GM19099 (cell line): ENCODE results near the gene PRTFDC1.

Experiments
- POLR2A ChIP-seq: IDR thresholded peaks from 3 replicates; pipeline ENCODE4 v1.6.1; 2011; ENCODE audit warnings: low read depth; ENCODE audit not compliant: insufficient read length; ENCODE audit errors: extremely low read depth

PRTFDC1 gene

DNA sequence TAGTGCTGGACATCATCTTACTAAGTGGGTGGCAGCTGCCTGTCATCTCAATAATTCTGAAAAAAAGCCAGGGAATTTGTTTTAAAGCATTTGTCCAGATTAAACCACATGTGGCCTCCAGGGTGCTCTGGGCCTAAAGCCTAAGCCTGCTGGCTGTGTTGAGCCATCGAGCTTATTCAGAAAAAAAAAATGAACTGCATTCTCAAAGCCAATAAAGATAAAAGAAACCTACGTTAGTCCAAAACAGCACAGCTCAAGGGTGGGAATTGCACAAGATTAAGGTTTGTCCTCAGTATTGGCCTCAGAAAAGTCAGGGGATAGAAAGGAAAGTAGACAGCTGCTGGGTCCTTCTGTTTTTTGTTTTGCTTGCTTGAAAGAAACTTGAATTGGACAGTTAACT lies 22.6 kb upstream of the PRTFDC1 start:
- TF ChIP-seq POLR2A: no peak

DNA sequence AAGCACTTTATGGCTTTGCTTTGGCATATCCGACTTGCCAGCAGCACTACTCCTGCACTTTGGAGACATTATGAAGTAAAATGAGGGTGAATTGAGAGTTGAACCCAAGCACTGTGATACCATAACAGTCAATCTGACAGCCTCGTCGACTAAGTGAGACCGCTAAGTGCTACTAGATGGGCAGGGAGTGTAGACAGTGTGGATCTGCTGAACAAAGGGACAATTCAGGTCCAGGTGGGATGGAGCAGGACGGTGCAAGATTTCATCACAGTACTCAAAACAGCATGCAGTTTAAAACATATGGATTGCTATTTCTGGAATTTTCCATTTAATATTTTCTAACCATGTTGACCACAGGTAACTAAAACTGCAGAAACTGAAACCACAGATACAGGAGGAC lies 20.8 kb upstream of the PRTFDC1 start:
- no peak for TF ChIP-seq POLR2A

DNA sequence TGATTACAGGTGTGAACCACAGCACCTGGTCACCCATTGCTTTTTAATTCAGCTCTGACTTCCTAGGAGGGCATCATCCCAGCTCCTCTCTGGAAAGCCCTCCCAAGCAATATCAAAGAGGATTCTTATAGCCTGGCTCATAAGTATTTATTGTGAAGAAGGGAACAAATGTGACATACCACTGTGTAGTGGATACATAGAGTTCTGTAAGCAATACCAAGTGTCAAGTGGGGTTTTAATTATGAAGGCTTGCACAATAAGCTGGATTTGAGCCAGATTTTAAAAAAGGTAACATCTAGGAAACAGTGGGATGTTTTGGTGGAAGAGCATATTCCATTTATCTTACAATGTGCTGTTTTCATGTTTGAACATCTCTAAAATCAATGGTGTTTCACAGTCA lies 19.0 kb upstream of the PRTFDC1 start:
- TF ChIP-seq POLR2A: no peak

DNA sequence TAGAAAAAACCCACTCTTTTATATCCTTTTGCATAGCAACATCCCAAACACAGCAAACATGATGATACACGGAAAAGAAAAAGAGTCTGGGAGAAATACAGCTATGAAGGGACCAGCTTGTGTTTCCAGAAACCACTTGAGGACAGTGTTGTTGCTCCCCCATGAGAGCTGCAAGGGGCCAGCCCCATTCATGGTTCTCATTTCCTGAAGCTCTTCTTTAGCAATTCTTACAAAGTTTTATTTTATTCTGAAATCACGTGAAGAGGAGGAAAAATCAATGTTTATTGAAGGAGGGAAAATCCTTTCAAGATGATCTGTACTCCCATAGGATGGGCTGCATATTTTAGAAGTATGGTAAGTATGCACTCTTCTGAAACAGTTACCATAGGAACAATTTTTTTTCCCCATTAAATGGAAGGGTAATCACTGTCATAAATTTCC lies 17.5 kb upstream of the PRTFDC1 start:
- no peak for TF ChIP-seq POLR2A

DNA sequence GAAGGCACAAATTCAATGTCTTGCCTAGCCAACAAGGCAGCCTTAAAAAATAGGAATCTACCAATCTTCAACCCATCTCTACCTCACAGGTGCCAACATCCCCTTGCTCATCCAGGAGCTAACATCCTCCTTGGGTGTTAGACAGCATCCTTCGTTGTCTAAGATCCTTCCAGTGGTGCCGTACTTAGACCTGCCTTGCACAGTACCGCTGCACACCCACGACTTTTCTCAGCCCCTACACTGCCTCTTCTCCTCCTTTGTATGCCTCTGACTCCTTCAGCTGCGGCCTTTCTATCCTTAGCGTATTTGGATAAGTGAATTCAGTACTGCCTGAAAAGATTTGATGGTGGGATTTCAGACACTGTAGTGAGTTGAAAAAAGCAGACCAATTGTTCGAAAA lies 15.9 kb upstream of the PRTFDC1 start:
- TF ChIP-seq POLR2A: no peak

DNA sequence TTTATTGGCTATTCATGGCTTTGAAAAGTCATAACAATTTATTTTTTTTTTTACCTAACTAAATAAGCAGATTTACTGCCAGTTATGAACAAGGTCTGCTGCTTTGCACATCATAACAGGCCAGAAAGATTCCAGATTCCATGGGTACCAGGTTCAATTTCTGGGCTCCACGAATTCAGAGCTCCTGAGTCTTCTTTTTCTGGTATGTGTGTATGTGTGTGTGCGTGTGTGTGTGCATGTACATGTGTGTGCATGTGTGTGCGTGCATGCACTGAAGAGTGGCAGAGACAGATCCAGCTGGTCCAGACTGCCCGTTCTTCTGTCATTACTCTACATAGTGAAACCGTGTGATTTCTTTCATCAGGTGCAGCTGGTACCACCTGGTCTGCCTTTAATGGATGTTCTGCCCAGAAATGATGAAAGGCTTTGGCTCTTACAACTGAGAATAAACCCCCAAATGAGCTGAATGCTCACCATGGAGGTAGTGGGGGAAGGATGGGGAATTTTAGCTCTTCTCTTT lies 14.6 kb upstream of the PRTFDC1 start:
- TF ChIP-seq POLR2A: no peak

DNA sequence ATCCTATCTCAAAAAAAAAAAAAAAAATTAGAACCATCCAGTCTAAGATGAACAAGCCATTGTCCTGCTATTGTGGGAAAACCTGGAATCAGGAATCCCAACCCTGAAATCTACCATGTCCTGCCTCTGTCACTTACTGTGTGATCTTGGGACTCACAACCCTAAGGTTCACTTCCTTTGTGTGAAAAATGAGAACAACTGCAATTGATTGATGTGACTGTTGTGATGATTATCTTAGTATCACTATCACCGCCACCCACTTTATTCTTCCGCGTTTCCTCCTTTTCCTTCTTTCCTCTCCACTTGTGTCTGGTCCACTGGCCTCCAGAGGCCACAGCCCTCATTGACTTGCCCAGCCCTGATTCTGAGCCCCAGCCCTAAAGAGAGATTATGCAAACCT lies 12.6 kb upstream of the PRTFDC1 start:
- TF ChIP-seq POLR2A: no peak

DNA sequence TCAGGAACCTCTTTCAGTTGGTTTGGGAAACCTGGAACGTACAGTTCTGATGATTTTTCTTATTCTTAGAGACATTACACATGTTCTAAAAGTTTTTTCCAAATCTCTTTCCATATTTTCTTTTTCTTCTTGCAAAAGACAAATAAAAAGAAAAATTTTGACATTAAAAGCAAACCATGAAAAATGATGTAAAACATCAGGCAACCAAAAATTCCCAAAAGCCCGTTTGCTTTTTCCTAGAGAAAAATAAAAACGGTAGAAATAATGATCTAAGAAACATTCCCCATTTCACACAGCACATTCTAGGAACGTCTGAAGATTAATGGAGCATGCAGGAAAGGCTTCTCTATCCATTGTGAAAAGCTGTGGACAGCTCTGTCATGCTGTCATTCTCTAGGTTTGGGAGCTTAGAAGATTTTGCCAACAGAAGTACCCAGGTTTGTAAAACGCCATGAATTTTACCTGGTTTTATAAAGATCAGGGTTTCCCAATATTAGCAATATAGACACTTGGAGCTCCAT lies 11.2 kb upstream of the PRTFDC1 start:
- no peak for TF ChIP-seq POLR2A

DNA sequence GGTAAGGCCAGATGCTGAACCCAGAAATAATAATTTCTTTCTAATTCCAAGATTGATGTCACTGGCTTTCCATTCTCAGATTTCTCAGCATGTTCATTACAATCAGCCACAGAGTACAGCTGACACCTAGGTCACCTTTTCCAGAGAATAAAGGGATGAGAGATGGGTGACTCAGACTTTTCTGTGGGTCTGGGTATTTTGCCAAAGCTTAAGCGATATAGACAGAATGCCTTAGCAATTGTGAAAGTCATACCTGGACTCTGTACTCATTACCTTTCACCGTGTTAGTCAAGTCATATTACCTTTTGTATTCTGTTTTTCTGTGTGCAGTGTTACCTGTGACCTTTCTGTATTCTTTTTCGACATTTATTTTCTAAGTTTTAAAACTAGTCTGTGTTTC lies 10.6 kb upstream of the PRTFDC1 start:
- no peak for TF ChIP-seq POLR2A

DNA sequence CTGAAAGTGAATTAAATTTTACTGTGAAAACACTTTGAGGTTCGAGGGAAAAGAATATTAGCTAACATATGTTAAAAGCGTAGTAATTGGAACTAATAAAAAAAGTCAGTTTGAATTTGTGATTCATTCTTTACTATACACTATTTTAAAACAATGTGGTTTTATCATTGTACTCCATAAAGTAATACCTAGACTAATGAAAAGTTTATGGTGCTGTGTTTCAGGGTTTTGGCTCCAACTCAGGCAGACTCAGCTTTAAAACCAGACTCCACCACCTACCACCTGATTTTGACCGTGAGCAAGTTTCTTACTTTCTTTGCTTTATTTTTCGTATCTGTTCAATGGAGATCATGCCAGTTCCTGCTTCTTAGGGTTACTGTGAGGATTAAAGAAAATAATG lies 9.2 kb upstream of the PRTFDC1 start:
- no peak for TF ChIP-seq POLR2A

DNA sequence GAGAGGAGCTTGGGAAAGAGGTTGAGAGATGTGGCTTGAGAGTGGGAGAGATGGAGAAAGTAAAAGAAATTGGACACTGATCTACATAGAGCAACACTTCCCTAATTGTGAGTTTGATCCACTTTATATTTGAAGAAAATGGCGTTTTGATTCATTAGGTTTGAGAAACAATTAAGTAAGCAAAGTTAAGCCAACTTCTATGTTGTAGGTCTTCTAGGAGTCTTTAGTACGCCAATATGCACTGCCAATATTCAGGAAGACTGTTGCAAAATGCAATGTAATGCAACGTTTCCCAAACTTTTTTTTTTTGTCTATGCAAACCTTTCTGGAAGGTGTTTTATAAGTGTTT lies 7.0 kb upstream of the PRTFDC1 start:
- TF ChIP-seq POLR2A: no peak

DNA sequence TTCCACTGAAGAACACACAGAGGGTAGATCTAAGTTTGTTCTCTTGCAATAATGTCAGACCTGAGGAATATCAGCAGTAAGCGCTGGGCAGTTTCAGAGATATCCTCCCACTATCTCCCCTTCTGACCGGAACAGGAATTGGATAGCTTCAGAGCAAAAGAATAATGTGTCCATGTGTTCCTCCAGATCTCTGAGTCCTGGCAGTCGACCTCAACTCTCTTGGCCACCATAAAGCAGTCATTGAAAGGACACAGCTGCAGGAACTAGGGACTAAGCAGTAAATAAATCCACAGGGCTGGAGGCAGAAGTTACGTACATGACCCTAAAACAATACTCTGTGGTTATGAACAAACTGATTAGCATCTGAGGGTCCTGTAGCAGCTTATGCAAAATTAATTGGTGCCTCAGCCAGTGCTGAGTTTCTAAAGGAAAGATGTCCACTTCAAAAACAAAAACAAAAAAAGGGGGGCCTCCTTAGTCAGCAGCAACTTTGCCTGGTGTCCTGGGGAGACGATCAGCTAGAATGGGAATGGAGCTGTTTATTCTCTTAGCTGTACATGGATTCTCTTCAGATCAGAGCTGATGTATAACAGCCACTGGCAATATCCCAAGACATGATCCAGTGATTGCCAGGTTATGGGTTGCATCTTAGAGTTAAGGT lies 6.4 kb upstream of the PRTFDC1 start:
- TF ChIP-seq POLR2A: no peak

DNA sequence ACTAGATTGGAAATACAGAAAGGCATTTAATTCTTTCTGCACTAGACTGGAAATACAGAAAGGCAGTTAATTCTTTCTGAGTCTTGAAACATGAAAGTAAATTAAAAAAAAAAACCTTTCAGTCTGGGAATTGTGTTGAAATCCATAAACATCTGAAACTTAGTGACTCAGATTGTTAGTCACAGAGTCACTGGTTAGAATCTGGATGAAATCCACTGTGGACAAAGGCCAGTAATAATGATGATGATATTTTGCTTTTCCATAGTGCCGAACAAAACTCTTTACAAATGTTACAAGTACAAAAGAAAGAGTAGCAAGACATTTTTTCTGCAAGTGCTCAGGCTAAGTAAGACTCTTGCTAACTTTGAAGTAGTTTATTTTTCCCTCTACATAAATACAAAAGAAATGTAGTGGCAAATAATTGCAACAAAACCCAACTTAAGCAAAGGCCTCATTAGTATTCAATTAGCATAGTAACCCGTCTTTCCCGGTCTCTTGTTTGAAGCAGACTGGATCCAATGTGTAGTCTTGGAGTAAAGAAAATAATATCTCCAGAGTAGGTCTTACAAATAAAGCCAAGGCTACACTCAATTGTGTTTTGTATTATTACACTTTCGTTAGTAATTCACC lies 5.8 kb upstream of the PRTFDC1 start:
- TF ChIP-seq POLR2A: no peak

DNA sequence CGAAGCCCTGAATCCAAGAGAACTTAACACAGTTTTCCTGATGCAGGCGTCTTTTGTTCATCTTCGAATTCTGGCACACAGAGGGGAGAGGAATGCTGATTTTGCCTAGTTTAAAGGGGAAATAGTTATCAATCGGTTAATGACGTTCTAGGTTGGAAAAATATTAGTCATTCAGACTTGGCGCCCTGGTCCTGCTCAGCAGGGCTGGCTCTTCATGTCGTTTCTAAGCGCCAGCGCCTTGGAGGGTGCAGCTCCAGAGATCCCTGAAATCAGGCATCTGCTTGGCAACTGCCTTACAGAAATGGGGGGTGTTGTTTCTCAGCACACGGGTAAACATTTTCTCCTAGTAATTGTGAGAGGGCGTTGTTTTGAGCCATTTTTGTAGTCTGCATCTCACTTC lies 1.3 kb upstream of the PRTFDC1 start:
- no peak for TF ChIP-seq POLR2A

DNA sequence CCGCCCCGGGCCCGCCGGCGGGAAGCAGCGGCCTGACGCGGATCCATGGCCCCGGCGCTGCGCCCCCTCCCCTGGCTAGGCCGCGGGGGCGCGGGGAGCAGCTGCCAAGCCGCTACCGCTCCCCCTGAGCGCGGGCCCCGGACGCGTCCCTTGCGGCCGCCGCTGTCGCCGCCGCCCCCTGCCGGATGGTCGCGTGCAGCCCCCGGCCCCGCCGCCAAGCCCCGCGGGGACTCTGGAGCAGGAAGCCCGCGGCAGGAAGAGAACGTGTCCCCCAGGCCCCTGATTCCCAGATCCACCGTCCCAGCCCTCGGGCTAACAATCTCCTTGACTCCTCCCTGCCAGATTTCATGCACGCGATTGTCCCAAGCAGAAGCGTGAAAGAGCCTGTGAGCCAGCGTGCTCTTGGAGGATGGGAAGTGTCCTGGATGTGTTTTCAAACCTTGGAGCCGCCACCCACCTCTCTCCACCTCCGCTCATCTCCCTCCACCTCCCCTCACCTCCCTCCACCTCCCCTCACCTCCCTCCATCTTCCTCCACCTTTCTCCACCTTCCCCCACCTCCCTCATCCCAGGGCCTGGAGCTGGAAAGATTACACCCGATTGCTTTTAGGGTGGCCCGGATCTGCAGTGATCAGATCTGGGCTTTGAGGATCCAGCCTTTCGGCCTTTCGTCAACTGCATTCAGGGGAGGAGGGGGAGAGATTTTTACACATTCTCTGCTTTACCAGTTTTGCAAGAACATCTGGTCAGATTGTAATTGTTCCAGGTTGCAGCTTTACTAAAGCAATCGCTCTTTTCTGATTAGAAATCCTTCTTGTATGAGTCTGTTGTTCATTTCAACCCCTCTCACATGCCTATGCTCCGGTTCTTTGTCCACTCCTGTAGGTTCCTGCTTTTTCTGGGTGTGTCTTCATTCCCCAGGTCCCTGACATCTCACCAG lies 570 bp upstream of the PRTFDC1 start:
- TF ChIP-seq POLR2A: peak; percentile 23
